ENCODE data around the gene KTN1. TPM values are rescaled to one million over a fixed set of nuclear protein-coding genes. Genes with fewer than 3 reads are reported as not detected.

Gene KTN1
- polyA plus RNA-seq, 1 experiment, result 25.6 TPM

GRCh38 chr14:55713486-55713885 lies 133.5 kb downstream of the KTN1 start:
- ChIA-PET POLR2A (interaction anchor here (0.5 to 0.7 kb wide), 3 partner anchors 268 to 628 kb away, joined by 3 to 4 read pairs (median 3); no protein-coding TSS in a partner anchor), CTCF (interaction anchor here (1.2 to 2.1 kb wide), 5 partner anchors 18 to 778 kb away, joined by 3 to 5 read pairs (median 4); no protein-coding TSS in a partner anchor)
- no peak for TF ChIP-seq CTCF (IDR thresholded peaks at IDR 0.05; ENCODE audit: insufficient read depth, low read depth, low read length)
- Histone ChIP-seq H3K27me3 (ENCODE audit: control insufficient read depth, insufficient read depth, low read length) (peaks cover 7% of the 10 kb centered on the region; the same call in 1 of the 2 replicates), H3K4me3 (ENCODE audit: low read depth, low read length) (no peak overlapping the region), H3K36me3 (ENCODE audit: control insufficient read depth, insufficient read depth, low read length) (no peaks in the 10 kb centered on the region)
- no peak for DNase-seq (ENCODE audit: low read depth)

GRCh38 chr14:55715889-55716288 lies 135.9 kb downstream of the KTN1 start:
- ChIA-PET POLR2A (interaction anchor here (0.6 kb wide), 1 partner anchor 91 kb away, joined by 3 read pairs; no protein-coding TSS in a partner anchor), CTCF (interaction anchor here (0.7 to 2.1 kb wide), 11 partner anchors 10 to 774 kb away, joined by 3 to 6 read pairs (median 3); no protein-coding TSS in a partner anchor)
- no peak overlapping the region for H3K4me3 ChIP-seq (ENCODE audit: low read depth, low read length)
- DNase-seq (ENCODE audit: low read depth), result peak; percentile 91
- no peak for TF ChIP-seq CTCF (IDR thresholded peaks at IDR 0.05; ENCODE audit: insufficient read depth, low read depth, low read length)
- H3K27me3 ChIP-seq (ENCODE audit: control insufficient read depth, insufficient read depth, low read length), result peaks cover 7% of the 10 kb centered on the region; the same call in 1 of the 2 replicates
- no peaks in the 10 kb centered on the region for H3K36me3 ChIP-seq (ENCODE audit: control insufficient read depth, insufficient read depth, low read length)

GRCh38 chr14:55717621-55718020 lies 137.6 kb downstream of the KTN1 start:
- no peak overlapping the region for H3K4me3 ChIP-seq (ENCODE audit: low read depth, low read length)
- no peak for TF ChIP-seq CTCF (IDR thresholded peaks at IDR 0.05; ENCODE audit: insufficient read depth, low read depth, low read length)
- ChIA-PET CTCF (interaction anchor here (2.1 kb wide), 1 partner anchor 622 kb away, joined by 4 read pairs; no protein-coding TSS in a partner anchor), POLR2A (no interaction called here)
- DNase-seq (ENCODE audit: low read depth), result no peak
- no peaks in the 10 kb centered on the region for H3K36me3 ChIP-seq (ENCODE audit: control insufficient read depth, insufficient read depth, low read length)
- peaks cover 7% of the 10 kb centered on the region; the same call in 1 of the 2 replicates for H3K27me3 ChIP-seq (ENCODE audit: control insufficient read depth, insufficient read depth, low read length)

GRCh38 chr14:55718551-55718950 lies 138.5 kb downstream of the KTN1 start:
- TF ChIP-seq CTCF (IDR thresholded peaks at IDR 0.05; ENCODE audit: insufficient read depth, low read depth, low read length), result no peak
- Histone ChIP-seq H3K4me3 (ENCODE audit: low read depth, low read length) (no peak overlapping the region), H3K36me3 (ENCODE audit: control insufficient read depth, insufficient read depth, low read length) (no peaks in the 10 kb centered on the region), H3K27me3 (ENCODE audit: control insufficient read depth, insufficient read depth, low read length) (peaks cover 5% of the 10 kb centered on the region; the same call in 1 of the 2 replicates)
- POLR2A ChIA-PET, result no interaction called here
- no peak for DNase-seq (ENCODE audit: low read depth)
- CTCF ChIA-PET, result no interaction called here

GRCh38 chr14:55720796-55721195 lies 140.8 kb downstream of the KTN1 start:
- Histone ChIP-seq H3K27me3 (ENCODE audit: control insufficient read depth, insufficient read depth, low read length) (peaks cover 4% of the 10 kb centered on the region), H3K4me3 (ENCODE audit: low read depth, low read length) (no peak overlapping the region), H3K36me3 (ENCODE audit: control insufficient read depth, insufficient read depth, low read length) (no peaks in the 10 kb centered on the region)
- ChIA-PET POLR2A (no interaction called here), CTCF (interaction anchor here (3.5 kb wide), 1 partner anchor 11 kb away, joined by 27 read pairs; no protein-coding TSS in a partner anchor)
- no peak for DNase-seq (ENCODE audit: low read depth)
- TF ChIP-seq CTCF (IDR thresholded peaks at IDR 0.05; ENCODE audit: insufficient read depth, low read depth, low read length), result no peak
